PC-9 (cell line): ENCODE measurements around the gene NDUFAF2.

Experiments used
- CTCF ChIP-seq: fragments of 200-600 bp; sonication (generic); conservative IDR thresholded peaks from 2 replicates; pipeline ENCODE4 v1.6.1; 2017; ENCODE audit warnings: mixed run types, antibody characterized with exemption, mild to moderate bottlenecking, moderate library complexity
- EZH2 ChIP-seq: fragments of 200-600 bp; sonication (generic); IDR thresholded peaks from 2 replicates; pipeline ENCODE4 v1.8.0; 2017; ENCODE audit warnings: antibody characterized with exemption, low read depth

- TF ChIP-seq CTCF (no peak), EZH2 (no peak)
Measured at GRCh38 chr5:61098251-61098995, 153.4 kb downstream of the NDUFAF2 start.
